Gastroesophageal sphincter (tissue), 4 donors: ENCODE results near the gene RYR2. TPM values are rescaled to one million over a fixed set of nuclear protein-coding genes. Genes with fewer than 3 reads are reported as not detected.

Experiments
- ATAC-seq: fragments of 150-250 bp; one replicate; pipeline ENCODE4 v1.9.1; 2016; ENCODE audit warnings: mild to moderate bottlenecking, moderate library complexity
- H3K27ac ChIP-seq, 4 donors: fragments of 200-600 bp; sonication (generic) in 3 of 4; 1 replicate in 3 of 4; 2 replicates in 1 of 4; pipeline ENCODE4 v1.5.1; 2016 to 2019
- H3K27me3 ChIP-seq: fragments of 200-600 bp; sonication (generic); one replicate; pipeline ENCODE4 v1.5.1; 2019
- H3K36me3 ChIP-seq, 2 donors: fragments of 200-600 bp; sonication (generic); one replicate each; pipeline ENCODE4 v1.5.1; 2019; ENCODE audit warnings: control low read depth in 1 of 2
- H3K4me1 ChIP-seq, 3 donors: fragments of 200-600 bp; sonication (generic); 1 replicate in 2 of 3; 2 replicates in 1 of 3; pipeline ENCODE4 v1.5.1; 2016 to 2019; ENCODE audit warnings: control low read depth in 2 of 3
- H3K4me3 ChIP-seq, 2 donors: fragments of 200-600 bp; sonication (generic); one replicate each; pipeline ENCODE4 v1.5.1; 2019; ENCODE audit warnings: mild to moderate bottlenecking in 1 of 2, moderate library complexity in 1 of 2
- H3K9me3 ChIP-seq, 3 donors: fragments of 200-600 bp; sonication (generic); one replicate each; pipeline ENCODE4 v1.5.1; 2017 to 2019; ENCODE audit warnings: control low read depth in 2 of 3
- CTCF ChIP-seq, 4 experiments: fragments of 200-600 bp in 2 of 4; fragments of 450-650 bp in 2 of 4; sonication (generic) in 1 of 4; IDR thresholded peaks; one replicate each; pipeline ENCODE4 v1.5.1; 2017 to 2019; ENCODE audit warnings: antibody characterized with exemption in 4 of 4, mild to moderate bottlenecking in 2 of 4, moderate library complexity in 2 of 4
- EP300 ChIP-seq: sonication (generic); formaldehyde crosslinking; IDR thresholded peaks from one replicate; pipeline ENCODE4 v1.6.1; 2017; ENCODE audit warnings: antibody characterized with exemption, mild to moderate bottlenecking
- POLR2A ChIP-seq, 2 donors: fragments of 450-650 bp; IDR thresholded peaks; one replicate each; pipeline ENCODE4 v1.6.1; 2017; ENCODE audit warnings: antibody characterized with exemption in 2 of 2, mild to moderate bottlenecking in 2 of 2, moderate library complexity in 1 of 2
- POLR2AphosphoS5 ChIP-seq: sonication (generic); formaldehyde crosslinking; IDR thresholded peaks from one replicate; pipeline ENCODE4 v1.6.1; 2017; ENCODE audit warnings: antibody characterized with exemption
- WGBS, 2 donors: methylation state at CpG; one replicate each; pipeline ENCODE4 v1.1.5; 2018; ENCODE audit warnings: low coverage in 1 of 2; 5-methylcytosine and 5-hydroxymethylcytosine counted together
- total RNA-seq, 4 donors: library from RNA; depleted of rRNA; stranded (reverse); fragments of >200 nt; gene quantifications; one replicate each; pipeline ENCODE4 v1.1.0, GENCODE V29; 2016

The RYR2 gene
- total RNA-seq, 4 donors from 2014 or later = 27.4 to 78.8 (median 42.7) TPM

GRCh38 chr1:237384213-237384612, 342.2 kb downstream of the RYR2 start:
- no peaks in the 10 kb centered on the region for H3K27me3 ChIP-seq
- no peak for TF ChIP-seq POLR2AphosphoS5
- TF ChIP-seq POLR2A (IDR thresholded peaks at IDR 0.05) = no peak
- no peak for TF ChIP-seq EP300
- TF ChIP-seq CTCF (IDR thresholded peaks at IDR 0.05) = no peak
- H3K36me3 ChIP-seq = no peaks in the 10 kb centered on the region
- H3K9me3 ChIP-seq = no peaks in the 10 kb centered on the region
- no peak overlapping the region for H3K4me3 ChIP-seq
- peaks cover 0 to 12% (median 0%) of the 10 kb centered on the region in 3 donors for H3K4me1 ChIP-seq
- H3K27ac ChIP-seq = peak overlapping the region in 1 of 4 donors; percentile 35
- ATAC-seq = no peak
- 53 to 57% methylated on average over 6 of the region's 6 CpGs for WGBS, 2 donors

GRCh38 chr1:237386362-237387143, 344.6 kb downstream of the RYR2 start:
- Histone ChIP-seq H3K4me1 (peaks cover 0 to 12% (median 0%) of the 10 kb centered on the region in 3 donors), H3K4me3 (no peak overlapping the region), H3K27ac (no peak overlapping the region), H3K9me3 (no peaks in the 10 kb centered on the region), H3K36me3 (no peaks in the 10 kb centered on the region), H3K27me3 (no peaks in the 10 kb centered on the region)
- 53 to 55% methylated on average over 8 of the region's 8 CpGs for WGBS, 2 donors
- no peak for TF ChIP-seq POLR2A (IDR thresholded peaks at IDR 0.05)
- no peak for TF ChIP-seq POLR2AphosphoS5
- TF ChIP-seq CTCF (IDR thresholded peaks at IDR 0.05) = peak; percentile 65 to 77 (median 73)
- no peak for ATAC-seq

GRCh38 chr1:237387144-237387505, 345.1 kb downstream of the RYR2 start:
- no peaks in the 10 kb centered on the region for H3K36me3 ChIP-seq
- no peak overlapping the region for H3K27ac ChIP-seq
- 97 to 98% methylated on average over 2 to 5 of the region's 5 CpGs for WGBS, 2 donors
- H3K4me3 ChIP-seq = no peak overlapping the region
- TF ChIP-seq CTCF (IDR thresholded peaks at IDR 0.05) (no peak), EP300 (no peak), POLR2AphosphoS5 (no peak), POLR2A (IDR thresholded peaks at IDR 0.05) (no peak)
- no peaks in the 10 kb centered on the region for H3K27me3 ChIP-seq
- H3K4me1 ChIP-seq = peaks cover 0 to 12% (median 0%) of the 10 kb centered on the region in 3 donors
- no peak for ATAC-seq
- H3K9me3 ChIP-seq = no peaks in the 10 kb centered on the region

- peak; percentile 51 for ATAC-seq
- WGBS, 2 donors = 42 to 59% methylated on average over 3 of the region's 3 CpGs
- Histone ChIP-seq H3K9me3 (no peaks in the 10 kb centered on the region), H3K27me3 (no peaks in the 10 kb centered on the region), H3K4me1 (peaks cover 0 to 4% (median 0%) of the 10 kb centered on the region in 3 donors), H3K4me3 (no peak overlapping the region), H3K27ac (peak overlapping the region in 1 of 4 donors; percentile 41), H3K36me3 (no peaks in the 10 kb centered on the region)
- TF ChIP-seq POLR2AphosphoS5 = peak; percentile 35
- no peak for TF ChIP-seq CTCF (IDR thresholded peaks at IDR 0.05)
Measured at GRCh38 chr1:237390823-237391222, 348.8 kb downstream of the RYR2 start.

GRCh38 chr1:237393632-237394031, 351.6 kb downstream of the RYR2 start:
- no peak for ATAC-seq
- 40 to 53% methylated on average over 3 of the region's 3 CpGs for WGBS, 2 donors
- Histone ChIP-seq H3K36me3 (no peaks in the 10 kb centered on the region), H3K27me3 (no peaks in the 10 kb centered on the region), H3K9me3 (no peaks in the 10 kb centered on the region), H3K4me3 (no peak overlapping the region), H3K27ac (no peak overlapping the region), H3K4me1 (no peaks in the 10 kb centered on the region)
- no peak for TF ChIP-seq EP300
- TF ChIP-seq POLR2AphosphoS5 = no peak
- TF ChIP-seq CTCF (IDR thresholded peaks at IDR 0.05) = no peak
- no peak for TF ChIP-seq POLR2A (IDR thresholded peaks at IDR 0.05)
